Vagina (tissue), 2 donors: Measurements from ENCODE around the gene DMD. TPM values are rescaled to one million over a fixed set of nuclear protein-coding genes. Genes with fewer than 3 reads are reported as not detected.

Experiments used
- DNase-seq, 2 donors: peaks; one replicate each; pipeline ENCODE4 v3.0.0-alpha.2; 2017; ENCODE audit errors: extremely low spot score in 2 of 2
- H3K27ac ChIP-seq: fragments of 200-600 bp; sonication (generic); one replicate; pipeline ENCODE4 v1.5.1; 2019
- H3K27me3 ChIP-seq: fragments of 200-600 bp; sonication (generic); one replicate; pipeline ENCODE4 v1.5.1; 2019
- H3K36me3 ChIP-seq, 2 donors: fragments of 200-600 bp; sonication (generic); one replicate each; pipeline ENCODE4 v1.5.1; 2017 to 2019
- H3K4me1 ChIP-seq: fragments of 200-600 bp; sonication (generic); one replicate; pipeline ENCODE4 v1.5.1; 2019
- H3K4me3 ChIP-seq, 2 donors: fragments of 200-600 bp; sonication (generic); 1 replicate in 1 of 2; 2 replicates in 1 of 2; pipeline ENCODE4 v1.5.1; 2016 to 2019
- H3K9me3 ChIP-seq: fragments of 200-600 bp; sonication (generic); one replicate; pipeline ENCODE4 v1.5.1; 2019
- CTCF ChIP-seq, 3 experiments: fragments of 450-650 bp in 2 of 3; fragments of 200-600 bp in 1 of 3; sonication (generic) in 1 of 3; IDR thresholded peaks; one replicate each; pipeline ENCODE4 v1.5.1; 2017 to 2019; ENCODE audit warnings: antibody characterized with exemption in 3 of 3, mild to moderate bottlenecking in 2 of 3, moderate library complexity in 2 of 3
- POLR2A ChIP-seq, 2 donors: fragments of 450-650 bp; IDR thresholded peaks; one replicate each; pipeline ENCODE4 v1.6.1; 2017; ENCODE audit warnings: antibody characterized with exemption in 2 of 2, mild to moderate bottlenecking in 2 of 2, moderate library complexity in 2 of 2
- POLR2AphosphoS5 ChIP-seq, 2 donors: sonication (generic); formaldehyde crosslinking; IDR thresholded peaks; one replicate each; pipeline ENCODE4 v1.9.0; 2017; ENCODE audit warnings: antibody characterized with exemption in 2 of 2, mild to moderate bottlenecking in 2 of 2, low read depth in 1 of 2; ENCODE audit not compliant: insufficient read depth in 1 of 2
- intact Hi-C: fragments of 100-400 bp; cut with DNase I; formaldehyde crosslinking; loops from one replicate; pipeline ENCODE4 v1.15.1; 2023
- total RNA-seq: library from RNA; depleted of rRNA; stranded (reverse); fragments of >200 nt; gene quantifications from one replicate; pipeline ENCODE4 v1.2.3, GENCODE V29; 2016

Gene DMD
- total RNA-seq, 1 donor from 2014 or later = 25.8 TPM

- DNase-seq = no peak
- Histone ChIP-seq H3K9me3 (no peaks in the 10 kb centered on the region), H3K36me3 (no peaks in the 10 kb centered on the region), H3K27ac (no peak overlapping the region), H3K4me3 (no peak overlapping the region), H3K27me3 (no peaks in the 10 kb centered on the region), H3K4me1 (no peaks in the 10 kb centered on the region)
- no peak for TF ChIP-seq POLR2AphosphoS5 (IDR thresholded peaks at IDR 0.05; ENCODE audit: insufficient read depth in 1 of 2, low read depth in 1 of 2)
- no peak for TF ChIP-seq POLR2A (IDR thresholded peaks at IDR 0.05)
- no peak for TF ChIP-seq CTCF (IDR thresholded peaks at IDR 0.05)
- intact Hi-C loops = no loop called here
These were observed 6.0 kb downstream of the DMD start for GRCh38 chrX:33205321-33205720.

DNA sequence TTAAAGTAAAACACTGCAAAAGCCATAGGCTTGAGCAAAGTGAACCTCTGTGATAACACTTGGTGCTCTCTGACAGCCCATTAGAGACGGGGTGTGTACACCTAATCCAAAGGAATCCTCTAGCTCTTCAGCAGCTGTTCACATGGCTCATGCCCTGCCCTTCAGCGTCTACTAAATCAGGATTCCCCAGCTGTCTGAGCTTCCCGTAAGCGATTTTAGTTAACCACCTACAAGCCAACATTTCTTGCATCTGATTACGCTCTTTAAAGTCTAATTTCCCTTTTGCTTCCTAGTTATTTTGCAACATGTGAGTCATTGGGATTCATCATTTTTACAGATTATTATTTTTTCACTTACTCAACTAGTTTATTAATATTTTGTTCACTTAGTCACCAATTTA lies 6.5 kb downstream of the DMD start:
- TF ChIP-seq POLR2A (IDR thresholded peaks at IDR 0.05) (no peak), POLR2AphosphoS5 (IDR thresholded peaks at IDR 0.05; ENCODE audit: insufficient read depth in 1 of 2, low read depth in 1 of 2) (no peak), CTCF (IDR thresholded peaks at IDR 0.05) (no peak)
- no peaks in the 10 kb centered on the region for H3K4me1 ChIP-seq
- H3K9me3 ChIP-seq = no peaks in the 10 kb centered on the region
- no peak for DNase-seq
- no peaks in the 10 kb centered on the region for H3K36me3 ChIP-seq
- no peak overlapping the region for H3K4me3 ChIP-seq
- intact Hi-C loops = no loop called here
- H3K27ac ChIP-seq = no peak overlapping the region
- no peaks in the 10 kb centered on the region for H3K27me3 ChIP-seq

DNA sequence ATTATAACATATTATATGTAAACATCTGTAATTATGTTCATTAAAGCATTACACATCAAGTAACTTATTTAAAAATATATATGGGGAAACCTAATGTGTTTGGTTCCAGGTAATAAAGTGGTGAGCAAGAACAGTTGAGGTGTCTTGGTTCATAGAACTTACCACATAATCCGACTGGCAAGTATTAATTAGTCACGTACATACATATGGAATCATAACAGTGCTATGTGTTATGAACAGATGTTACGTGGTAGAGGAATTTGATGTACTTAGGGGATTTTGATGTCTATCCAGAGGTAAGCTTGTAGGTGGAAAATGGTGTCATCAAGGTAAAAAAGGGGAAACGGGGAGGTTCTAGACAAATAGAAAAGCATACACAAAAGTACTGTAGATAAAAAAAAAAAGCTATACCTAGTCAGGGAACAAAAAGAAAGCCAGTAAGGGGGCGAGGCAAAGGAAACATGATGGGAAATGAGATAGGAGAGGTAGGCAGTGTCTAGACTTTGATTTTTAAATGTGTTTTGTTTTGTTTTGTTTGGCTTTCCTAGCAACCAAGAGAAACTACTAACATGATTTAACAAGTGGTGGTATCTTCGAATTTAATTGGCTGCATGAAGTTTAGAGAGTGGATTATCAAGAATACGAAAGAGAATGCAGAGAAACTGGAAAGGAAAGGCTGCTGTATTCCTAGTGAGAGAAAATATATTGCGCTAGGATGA lies 12.6 kb downstream of the DMD start:
- TF ChIP-seq CTCF (IDR thresholded peaks at IDR 0.05) (no peak), POLR2A (IDR thresholded peaks at IDR 0.05) (no peak), POLR2AphosphoS5 (IDR thresholded peaks at IDR 0.05; ENCODE audit: insufficient read depth in 1 of 2, low read depth in 1 of 2) (no peak)
- Histone ChIP-seq H3K36me3 (no peaks in the 10 kb centered on the region), H3K9me3 (no peaks in the 10 kb centered on the region), H3K4me3 (no peak overlapping the region), H3K27ac (no peak overlapping the region), H3K27me3 (no peaks in the 10 kb centered on the region), H3K4me1 (no peaks in the 10 kb centered on the region)
- DNase-seq = no peak
- intact Hi-C loops = no loop called here

GRCh38 chrX:33195698-33196097 lies 15.7 kb downstream of the DMD start:
- H3K4me3 ChIP-seq = no peak overlapping the region
- no peaks in the 10 kb centered on the region for H3K27me3 ChIP-seq
- H3K9me3 ChIP-seq = no peaks in the 10 kb centered on the region
- no peaks in the 10 kb centered on the region for H3K4me1 ChIP-seq
- no peak for DNase-seq
- intact Hi-C loops = no loop called here
- H3K36me3 ChIP-seq = no peaks in the 10 kb centered on the region
- no peak overlapping the region for H3K27ac ChIP-seq
- no peak for TF ChIP-seq POLR2A (IDR thresholded peaks at IDR 0.05)
- TF ChIP-seq POLR2AphosphoS5 (IDR thresholded peaks at IDR 0.05; ENCODE audit: insufficient read depth in 1 of 2, low read depth in 1 of 2) = no peak
- TF ChIP-seq CTCF (IDR thresholded peaks at IDR 0.05) = no peak

DNA sequence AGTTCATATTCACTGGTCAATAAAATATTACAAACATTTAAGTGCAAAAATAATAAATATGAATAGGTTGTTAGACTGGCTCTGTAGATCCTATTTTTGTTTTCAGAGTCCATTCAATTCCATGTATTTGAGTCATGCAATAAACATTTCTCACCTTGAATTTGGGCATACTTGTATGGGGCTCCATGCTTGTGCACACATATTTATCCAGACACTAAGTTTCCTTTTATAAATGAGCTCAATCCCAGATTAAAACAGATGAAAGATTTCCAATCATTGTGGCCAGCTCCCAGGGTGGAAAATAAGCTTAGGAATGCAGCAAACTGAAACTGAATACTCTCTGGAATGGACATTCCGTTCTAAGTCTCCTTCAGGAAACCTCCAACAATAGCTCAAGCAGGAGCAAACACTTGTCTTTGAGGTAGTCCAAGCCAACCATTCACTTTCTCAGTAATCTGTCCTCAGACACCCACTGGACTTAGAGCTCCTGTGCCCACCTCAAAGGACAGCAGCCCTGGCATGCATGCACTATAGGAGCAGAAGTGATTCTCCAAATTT lies 16.4 kb downstream of the DMD start:
- Histone ChIP-seq H3K9me3 (no peaks in the 10 kb centered on the region), H3K36me3 (no peaks in the 10 kb centered on the region), H3K27ac (no peak overlapping the region), H3K4me1 (no peaks in the 10 kb centered on the region), H3K4me3 (no peak overlapping the region), H3K27me3 (no peaks in the 10 kb centered on the region)
- no peak for DNase-seq
- TF ChIP-seq POLR2A (IDR thresholded peaks at IDR 0.05) (no peak), CTCF (IDR thresholded peaks at IDR 0.05) (no peak), POLR2AphosphoS5 (IDR thresholded peaks at IDR 0.05; ENCODE audit: insufficient read depth in 1 of 2, low read depth in 1 of 2) (no peak)
- intact Hi-C loops = no loop called here
